ENCODE measurements around the gene GDPD4.

GDPD4 gene

DNA sequence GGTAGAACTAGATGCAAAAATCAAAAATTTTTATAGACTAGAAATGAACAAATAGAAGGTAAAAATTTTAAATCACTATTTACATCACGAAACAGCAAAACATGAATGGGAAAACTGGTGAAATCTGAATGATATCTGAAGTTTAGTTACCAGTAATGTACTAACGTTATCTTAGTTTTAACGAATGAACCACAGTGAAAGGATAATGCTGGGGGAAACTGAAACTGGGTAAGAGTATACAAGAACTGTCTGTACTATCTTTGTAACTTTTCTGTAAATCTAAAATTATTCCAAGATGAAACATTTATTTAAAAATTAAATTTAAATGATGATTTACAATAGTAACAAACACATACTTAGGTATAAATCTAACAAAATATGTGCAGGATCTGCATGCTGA is 7.4 kb downstream of the GDPD4 start:
- DNase-seq (ENCODE audit: low spot score), result no peak

DNA sequence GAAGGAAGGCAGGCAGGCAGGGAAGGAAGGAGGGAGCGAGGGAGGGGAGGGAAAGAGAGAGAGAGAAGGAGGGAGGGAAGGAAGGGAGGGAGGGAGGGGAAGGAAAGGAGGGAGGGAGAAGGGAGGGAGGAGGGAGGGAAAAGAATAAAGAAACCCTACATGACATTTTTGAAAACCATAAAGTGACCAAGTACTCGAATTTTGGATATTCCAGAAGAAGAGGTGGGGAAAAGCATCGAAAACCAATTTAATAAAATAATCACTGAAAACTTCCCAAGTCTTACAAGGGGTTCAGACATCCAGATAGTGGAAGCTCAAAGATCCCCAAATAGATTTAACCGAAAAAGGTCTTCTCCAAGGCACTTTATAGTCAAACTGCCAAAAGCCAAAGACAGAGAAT is 11.7 kb downstream of the GDPD4 start:
- DNase-seq (ENCODE audit: low spot score), result no peak

DNA sequence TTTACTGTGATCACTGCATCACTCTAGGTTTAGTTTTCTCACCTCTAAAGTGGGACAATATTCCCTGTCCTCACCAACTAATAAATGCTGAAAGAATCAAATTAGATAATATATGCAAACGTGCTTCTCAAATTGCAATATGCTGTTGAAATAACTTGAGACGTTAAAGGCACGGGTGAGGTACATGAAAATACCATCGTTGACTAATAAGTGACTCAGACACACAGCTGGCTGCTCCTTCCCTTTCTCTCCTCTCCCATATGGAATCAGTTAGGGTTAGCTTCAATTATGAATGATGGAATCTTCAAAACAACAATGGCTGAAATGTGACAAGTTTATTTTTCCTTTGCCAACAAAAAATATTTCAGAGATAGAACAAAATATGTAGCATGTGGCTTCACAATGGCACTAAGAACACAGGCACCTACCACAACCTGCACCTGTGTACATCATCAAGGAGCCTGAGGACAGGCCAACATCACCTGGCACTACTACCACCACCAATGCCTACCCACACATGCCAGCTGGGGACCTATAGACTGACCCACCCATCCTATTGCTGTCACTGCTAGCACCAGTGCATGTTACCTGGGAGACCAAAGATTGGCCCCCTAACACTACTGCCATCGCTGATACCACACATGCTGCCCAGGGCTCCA is 13.7 kb downstream of the GDPD4 start:
- DNase-seq (ENCODE audit: low spot score), result no peak

DNA sequence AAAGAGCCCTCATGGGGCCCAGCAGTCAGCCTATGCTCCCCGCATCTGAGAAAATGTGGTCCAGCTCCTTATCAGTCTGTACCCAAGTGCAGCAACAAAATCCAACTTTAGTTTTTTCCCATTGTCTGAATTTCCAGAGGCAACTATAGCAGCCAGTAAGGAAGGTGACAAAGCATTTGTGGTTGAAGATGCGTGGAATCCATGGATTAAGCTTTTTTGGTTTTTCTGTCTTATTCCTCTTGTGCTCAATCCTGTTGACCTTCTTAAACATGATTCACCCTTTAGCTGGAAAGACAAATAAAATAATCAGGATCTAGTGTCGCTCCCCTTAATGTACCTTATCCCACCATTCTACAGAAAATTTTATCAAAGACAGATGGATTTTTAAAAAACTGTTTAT is 14.3 kb downstream of the GDPD4 start:
- DNase-seq (ENCODE audit: low spot score), result no peak

DNA sequence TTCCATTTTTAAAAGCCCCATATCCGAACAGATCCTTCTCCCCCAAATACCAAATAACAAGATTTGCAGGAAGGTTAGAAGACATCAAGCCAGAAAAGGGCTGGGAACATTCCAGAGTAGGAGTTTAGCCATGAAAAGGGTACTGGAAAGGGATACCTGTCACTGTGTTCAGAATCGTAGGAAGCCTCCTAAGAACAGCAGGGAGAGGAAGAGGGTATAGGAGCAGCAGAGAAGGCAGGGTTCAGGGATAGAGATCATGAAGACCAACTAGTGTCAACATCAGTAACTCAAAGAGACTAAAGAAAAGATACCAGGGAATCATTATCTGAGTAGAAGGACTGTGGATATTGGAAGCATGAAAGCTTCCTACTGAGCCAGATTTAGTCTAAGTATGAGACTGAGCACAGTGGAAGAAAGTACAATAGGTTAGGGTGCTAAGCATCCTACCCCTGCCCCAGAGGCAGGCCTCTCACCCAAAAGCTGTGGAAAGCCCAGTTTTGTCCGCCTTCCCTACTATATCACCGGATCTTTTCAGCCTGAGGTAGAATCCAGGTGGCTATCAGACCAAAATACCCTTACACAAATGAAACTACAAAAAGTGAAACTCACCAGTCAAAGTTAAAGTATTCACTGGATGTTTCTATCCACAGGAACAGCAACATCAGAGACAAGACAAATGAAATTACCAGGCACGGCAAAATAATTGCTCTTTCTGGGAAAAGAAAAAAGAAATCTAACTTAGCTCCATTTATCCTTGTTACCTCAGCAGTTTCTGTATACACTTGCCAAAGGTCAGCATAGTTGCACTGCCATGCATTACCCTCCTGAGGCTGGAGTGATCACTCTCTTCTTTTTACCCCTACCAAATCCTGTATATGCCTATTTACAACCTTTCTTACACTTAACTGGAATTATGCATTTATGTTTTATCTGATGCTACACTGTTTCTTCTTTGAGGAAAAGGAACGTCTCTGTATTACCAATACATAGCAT is 16.7 kb downstream of the GDPD4 start:
- no peak for DNase-seq (ENCODE audit: low spot score)

DNA sequence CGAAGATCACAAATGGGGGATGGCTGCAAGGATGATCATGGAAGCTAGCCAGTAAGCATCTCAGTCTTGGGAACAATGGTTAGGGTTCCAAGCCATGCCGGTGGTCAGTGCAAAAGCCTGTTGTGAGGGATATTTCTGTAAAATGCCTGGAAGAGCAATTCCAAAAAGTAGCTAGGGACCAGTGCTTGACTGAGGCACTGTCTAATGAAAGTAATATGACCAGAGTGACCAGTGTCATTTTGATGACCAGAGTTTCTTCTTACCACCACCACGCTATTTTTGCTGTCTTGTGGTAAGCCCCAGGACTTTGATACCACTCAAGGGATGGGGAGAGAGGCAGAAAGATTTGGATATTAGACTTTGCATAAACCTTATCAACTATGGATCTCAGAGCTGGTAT is 18.4 kb downstream of the GDPD4 start:
- no peak for DNase-seq (ENCODE audit: low spot score)

DNA sequence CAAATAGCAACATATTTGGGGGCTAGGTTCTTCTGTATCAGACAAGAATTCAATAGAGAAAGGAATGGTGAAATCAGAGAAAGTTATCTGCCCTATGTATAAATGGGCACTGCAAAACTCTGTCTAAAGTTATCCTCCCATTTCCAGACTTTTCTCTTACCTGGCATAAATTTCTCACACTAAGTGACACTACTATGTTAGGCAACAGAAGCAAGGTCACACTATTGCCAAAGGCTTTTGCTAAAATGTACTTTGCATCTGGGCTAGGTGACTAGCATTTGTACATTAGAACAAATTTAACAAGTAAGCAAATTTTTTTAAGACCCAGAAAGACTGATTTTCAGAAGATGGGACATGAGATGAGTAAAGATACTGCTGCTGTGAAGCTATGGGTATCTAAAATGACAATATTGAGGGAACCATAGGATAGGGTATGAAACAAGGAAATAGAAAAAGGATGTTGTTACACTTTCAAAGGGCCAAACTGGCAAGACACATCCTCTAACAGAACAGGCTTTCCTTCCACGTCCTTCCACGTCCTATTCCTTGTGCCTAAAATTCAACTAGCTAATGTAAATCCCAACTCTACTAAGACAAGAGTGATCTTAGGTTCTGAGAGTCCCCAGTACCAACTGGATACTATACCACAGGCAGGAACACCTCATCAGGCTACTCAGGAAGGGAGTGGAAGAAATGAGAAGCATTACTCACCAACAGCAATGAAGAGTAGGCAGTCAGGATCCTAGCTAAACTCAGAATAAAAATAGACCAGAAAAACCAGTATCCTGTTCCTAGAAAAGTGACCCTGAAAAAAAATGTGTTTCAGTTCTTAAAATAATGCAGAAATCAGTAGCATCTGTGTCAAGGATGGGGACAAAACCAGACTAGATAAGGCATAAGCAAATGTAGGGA is 22.6 kb downstream of the GDPD4 start:
- no peak for DNase-seq (ENCODE audit: low spot score)

DNA sequence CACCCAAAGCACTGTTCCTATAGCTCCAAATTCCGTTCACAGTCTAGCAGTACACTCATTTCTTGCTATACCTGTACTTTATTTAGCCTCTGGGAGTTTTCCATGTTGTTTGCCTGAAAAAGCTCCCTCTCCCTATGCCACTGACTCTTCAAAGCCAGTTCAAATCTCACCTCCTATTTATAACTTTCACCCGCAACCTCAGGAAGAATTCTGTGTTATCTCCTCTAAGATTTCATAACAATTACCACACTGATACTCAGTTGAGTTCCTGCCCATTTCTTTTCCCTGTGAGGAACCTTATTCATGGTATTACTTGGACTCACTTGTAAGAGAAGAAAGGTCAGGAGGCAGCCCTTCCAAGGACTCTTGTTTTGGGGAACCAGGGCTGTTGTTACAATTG is 25.2 kb downstream of the GDPD4 start:
- no peak for DNase-seq (ENCODE audit: low spot score)

DNA sequence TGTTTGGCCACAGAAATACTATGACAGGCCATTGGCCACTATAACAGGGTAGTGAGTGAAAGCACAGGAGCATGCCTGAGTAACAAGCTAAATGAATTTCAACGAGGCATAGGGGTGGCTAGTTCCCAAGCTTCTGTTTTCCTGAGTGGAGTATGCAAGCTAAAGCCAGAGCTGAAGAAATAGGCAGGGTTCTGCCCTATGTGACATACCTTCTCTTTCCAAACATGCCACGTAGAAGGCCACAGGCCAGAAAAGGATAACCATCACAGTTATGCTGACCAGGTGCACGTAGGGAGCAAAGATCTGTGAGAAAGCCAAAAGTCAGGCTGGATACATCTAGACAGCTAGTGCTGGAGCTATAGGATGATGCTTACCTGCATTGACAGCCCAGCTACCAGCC is 30.6 kb downstream of the GDPD4 start:
- no peak for DNase-seq (ENCODE audit: low spot score)

DNA sequence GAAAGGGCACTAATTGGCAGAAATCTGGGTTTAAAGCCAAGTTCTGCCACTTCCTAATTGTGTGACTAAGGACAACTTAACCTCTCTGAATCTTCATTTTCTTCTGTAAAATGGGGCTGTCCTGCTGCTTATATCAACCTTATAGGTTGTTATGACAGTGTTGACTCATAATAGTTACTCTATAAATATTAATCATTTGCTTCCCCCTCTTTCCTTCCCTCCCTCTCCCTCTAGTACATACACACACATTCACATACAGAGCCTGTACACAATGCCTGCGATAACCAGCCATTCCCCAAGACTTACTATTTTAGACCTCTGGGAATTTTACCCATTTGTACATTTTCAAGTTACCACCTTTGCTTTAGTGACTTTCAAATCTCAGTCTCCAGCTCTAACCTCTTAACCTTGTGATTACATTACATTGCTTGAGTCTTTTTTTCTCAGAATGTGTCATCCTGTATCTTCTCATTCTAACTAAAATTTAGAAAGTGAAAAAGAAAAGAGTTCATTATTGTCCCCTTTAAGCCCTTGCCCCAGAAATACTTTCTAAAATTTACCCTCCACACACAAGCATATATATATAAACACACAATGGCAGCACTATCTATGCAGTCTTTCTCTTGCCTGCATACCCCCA is 31.9 kb downstream of the GDPD4 start:
- DNase-seq (ENCODE audit: low spot score), result no peak

DNA sequence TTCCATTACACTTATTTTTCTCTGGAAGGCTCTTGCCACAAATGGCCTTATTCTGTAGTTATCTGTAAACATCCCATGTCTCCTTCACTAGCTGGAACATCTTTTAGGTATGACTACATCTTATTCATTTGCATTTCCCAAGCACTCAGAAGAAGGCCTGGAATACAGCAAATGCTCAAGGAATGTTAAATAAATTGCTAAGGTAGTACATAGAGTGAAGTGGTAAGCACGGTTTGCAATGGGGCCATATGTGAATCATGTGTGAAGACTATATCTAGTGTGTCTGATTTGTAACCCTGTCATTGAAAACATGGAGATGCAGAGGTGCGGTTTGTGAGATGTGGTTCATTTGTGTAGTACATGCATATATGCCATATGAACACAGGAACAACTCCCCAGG is 33.5 kb downstream of the GDPD4 start:
- no peak for DNase-seq (ENCODE audit: low spot score)

DNA sequence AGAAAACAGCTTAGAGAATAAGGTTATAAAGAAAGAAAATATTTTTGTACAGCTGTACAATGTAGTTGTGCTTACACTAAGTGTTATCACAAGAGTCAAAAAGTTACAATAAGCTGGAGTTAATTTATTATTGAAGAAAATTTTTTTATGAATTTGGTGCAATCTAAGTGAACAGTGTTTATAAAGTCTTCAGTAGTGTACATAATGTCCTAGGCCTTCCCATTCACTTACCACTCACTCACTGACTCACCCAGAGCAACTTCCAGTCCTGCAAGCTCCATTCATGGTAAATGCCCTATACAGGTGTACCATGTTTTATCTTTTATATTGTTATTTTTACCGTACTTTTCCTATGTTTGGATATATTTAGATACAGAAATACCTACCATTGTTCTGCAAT is 34.7 kb downstream of the GDPD4 start:
- DNase-seq (ENCODE audit: low spot score), result no peak

DNA sequence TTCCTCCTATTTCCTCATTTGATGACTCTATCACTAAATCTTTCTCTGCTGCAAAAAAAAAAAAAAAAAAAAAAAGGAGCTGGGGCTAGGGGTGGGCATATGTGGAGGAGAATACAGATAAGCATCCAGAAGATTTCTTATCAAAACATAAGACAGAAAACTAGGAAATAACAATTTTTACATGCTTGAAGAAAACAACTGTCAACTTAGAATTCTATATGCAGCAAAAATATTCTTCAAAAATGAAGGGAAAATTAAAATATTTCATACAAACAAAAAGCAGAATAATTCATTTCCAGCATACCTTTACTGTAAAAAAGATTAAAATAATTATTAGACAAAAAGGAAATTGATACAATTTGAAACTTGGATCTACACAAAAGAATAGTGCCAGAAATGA is 38.7 kb downstream of the GDPD4 start:
- no peak for DNase-seq (ENCODE audit: low spot score)

DNA sequence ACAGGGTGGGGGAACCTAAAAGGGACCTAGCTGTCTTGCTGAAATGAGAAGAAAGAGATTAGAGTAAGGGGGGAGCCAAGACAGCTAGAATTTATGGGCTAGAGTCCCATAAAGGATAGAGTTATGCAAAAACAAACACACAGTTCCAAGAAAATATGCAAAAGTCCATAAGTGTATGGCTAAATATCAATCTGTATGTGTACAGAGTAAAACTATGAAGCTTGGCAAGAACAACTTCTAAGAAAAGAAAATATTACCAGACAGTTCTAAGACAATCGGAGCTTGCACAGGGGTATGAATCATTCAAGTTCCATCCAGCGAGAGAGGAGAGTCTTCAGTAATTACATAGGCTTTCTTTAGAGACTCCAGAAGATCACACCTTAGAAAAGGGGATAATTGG is 41.8 kb downstream of the GDPD4 start:
- DNase-seq (ENCODE audit: low spot score), result no peak

DNA sequence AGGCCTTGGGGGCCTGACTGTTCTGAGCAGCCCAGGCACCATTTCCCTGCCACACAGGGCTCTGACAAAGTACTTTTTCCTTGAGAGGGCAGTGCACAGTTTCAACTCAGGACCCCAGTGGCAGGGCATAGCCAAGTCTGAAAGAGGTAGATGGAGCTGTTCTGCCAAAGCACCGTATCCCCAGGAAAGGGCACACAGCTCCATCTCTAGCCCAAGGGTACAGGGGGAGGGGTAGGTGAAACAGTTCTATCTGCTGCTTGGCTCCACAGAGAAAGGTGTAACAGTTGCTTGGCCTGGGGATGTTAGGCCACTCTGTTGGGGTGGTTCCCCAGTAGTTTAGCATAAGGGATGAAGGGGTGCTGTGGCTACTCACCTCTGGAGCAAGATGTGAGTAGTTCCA is 47.8 kb downstream of the GDPD4 start:
- no peak for DNase-seq (ENCODE audit: low spot score)

DNA sequence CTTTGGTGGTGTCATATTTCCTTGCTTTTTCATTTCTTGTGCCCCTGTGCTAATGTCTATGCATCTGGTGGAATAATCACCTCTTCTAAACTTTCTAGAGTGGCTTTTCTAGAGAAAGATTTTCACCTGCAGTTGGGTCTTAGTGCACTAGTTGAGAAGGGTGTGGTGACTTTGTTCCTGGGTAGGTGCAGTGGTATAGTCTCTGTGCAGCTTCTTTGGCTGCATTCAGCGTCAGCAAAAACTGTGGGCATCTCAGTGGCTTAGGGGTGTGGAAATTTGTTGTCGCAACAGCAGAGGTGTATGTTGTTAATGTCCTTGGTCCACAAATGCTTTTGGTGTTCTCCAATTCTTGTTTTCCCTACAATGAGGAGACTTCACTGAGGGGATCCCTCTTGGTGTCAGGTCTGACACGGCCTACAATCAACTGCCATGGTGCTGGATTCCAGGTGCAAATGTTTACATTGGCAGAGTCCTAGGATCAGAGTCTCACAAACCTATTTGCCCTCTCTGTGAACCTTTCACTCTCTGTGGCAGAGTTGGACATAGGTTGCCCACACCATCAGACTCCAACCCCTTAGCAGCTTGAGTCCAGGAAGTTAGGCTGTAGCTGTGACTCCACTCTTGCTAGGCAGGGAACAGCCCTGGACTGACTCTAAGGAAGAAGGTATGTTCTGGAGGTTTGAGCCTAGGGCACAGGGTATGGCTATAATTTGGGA is 48.8 kb downstream of the GDPD4 start:
- DNase-seq (ENCODE audit: low spot score), result no peak

DNA sequence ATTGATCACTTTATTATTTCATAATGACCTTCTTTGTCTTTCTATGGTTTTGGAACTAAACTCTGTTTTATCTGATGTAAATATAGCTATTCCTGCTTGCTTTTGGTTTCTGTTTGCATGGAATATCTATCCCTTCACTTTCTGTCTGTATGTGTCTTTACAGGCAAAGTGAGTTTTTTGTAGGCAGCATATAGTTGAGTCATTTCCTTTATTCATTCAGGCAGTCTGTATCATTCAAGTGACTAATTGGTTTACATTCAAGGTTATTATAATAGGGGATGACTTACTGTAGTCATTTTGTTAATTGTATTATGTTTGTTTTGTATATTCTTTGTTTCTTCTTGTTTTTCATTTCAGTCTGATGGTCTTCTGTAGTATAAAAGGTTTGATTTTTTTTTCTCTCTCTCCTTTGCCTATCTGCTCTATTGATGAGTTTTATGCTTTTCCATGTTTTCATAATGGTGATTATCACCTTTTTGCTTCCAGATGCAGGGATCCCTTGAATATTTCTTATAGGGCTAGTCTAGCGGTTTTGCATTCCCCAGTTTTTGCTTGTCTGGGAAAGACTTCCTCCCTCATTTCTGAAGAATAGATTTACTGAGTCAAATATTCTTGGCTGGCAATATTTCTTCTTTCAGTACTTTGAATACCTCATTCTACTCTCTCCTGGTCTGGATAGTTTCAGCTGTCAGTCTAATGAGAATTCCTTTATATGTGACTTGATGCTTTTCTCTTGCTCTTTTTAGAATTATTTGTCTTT is 50.4 kb downstream of the GDPD4 start:
- DNase-seq (ENCODE audit: low spot score), result no peak

DNA sequence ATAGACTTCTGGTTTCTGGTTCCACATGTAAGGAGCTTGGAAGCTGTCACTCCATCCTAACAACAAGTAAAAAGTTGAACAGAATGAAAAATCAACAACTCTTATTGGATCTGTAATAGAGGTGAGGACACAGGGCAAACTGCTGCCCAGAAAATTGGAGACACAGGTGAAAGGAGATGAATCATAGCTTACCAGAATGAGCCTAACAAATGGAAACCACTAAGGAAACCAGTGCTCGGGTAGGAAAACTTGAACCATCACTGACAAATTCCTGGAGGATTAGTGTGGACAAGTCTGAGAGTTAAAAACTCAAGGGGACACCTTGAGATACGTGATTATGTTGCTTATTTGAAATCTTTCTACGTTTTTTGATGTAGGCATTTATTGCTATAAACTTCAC is 52.1 kb downstream of the GDPD4 start:
- no peak for DNase-seq (ENCODE audit: low spot score)

DNA sequence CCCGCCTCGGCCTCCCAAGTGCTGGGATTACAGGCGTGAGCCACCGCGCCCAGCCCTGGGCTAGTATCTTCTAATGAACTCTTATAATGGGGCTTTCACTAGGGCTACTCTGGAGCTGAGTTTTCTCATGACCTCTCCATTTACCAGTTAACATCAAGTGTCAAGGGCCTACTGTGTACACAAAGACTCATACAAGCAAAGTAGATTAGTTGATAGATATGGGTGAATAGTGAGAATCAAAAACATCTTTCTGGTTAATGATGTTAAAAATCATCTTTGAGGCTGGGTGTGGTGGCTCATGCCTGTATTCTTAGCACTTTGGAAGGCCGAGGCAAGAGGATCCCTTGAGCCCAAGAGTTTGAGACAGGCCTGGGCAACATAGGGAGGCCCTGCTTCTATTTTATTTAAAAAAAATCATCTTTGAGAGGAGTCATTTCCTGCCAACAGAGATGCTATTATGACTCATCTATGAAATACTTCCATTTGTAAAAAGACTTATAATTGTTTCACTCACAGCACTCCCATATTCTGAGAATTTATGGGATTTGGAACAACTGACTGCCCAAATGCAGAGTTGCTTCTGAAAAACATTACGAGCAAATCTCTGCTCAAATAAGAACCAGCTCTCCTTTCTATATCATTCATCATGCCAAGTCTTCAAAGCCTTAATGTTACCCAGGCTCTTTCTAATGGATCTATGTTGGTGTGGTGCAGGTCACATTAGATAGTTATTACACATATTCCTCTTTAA is 57.0 kb downstream of the GDPD4 start:
- no peak for DNase-seq (ENCODE audit: low spot score)

DNA sequence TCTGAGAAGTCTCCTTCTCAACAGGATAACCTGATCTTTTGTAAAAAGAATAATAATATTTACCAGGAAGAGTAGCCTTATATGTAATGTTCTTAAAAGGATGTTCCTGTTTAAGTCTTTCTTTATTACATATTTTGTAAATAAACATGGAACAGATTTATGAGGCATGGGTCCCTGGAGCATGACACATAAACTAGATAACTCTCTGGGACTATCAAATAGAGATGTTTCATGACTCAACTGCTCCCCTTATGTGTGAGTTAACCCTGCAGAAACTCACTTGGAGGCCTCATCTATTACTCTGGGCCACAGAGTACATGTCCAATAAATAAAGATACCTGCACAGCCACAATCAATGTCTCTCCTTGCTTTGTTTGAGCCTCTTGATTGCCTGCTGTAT is 64.6 kb downstream of the GDPD4 start:
- no peak for DNase-seq (ENCODE audit: low spot score)

Data from germinal center (tissue), 1 donor.